HG03571 (cell line): ENCODE data around the gene KIAA2012.

Experiments used
- ATAC-seq: cut with Tn5 transposase; IDR thresholded peaks from one replicate; pipeline ENCODE4 v1.9.1; 2021; ENCODE audit not compliant: unreplicated experiment

Gene KIAA2012

DNA sequence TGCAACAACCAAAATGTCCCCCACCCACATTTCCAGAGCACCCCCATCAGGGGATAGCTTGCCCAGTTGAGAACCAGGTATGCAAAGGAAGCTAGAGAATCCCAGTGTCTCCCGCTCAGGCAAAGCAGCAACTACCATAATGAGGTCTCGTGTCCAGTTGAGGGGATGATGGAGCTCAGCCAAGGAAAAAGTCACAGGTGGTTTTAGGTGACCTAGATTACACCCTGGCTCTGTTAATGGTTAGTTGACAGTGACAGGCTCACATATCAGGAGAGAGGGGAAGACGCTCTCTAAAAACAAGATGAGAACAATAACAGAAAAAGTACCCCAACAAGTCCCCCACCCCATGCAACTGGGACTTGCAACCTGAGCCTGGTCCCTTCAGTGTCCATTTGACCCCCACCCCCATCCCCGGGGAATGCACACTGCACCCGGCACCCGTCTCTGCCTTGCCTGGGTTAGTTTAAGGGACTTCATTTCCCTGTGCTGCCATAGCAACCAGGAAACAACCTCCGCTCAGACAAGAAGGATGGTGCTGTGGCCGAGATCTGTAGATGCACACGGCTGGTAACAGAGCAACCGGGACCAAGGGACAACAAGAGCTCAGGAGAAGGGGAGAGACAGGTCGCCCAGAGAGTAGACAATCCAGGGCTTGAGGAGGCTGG, at the start of gene KIAA2012:
KIAA2012 (plus strand) TSS at position 519 of the 665 bp plus-strand sequence. CDS start 373 bp downstream, outside the sequence.
- ATAC-seq: no peak

DNA sequence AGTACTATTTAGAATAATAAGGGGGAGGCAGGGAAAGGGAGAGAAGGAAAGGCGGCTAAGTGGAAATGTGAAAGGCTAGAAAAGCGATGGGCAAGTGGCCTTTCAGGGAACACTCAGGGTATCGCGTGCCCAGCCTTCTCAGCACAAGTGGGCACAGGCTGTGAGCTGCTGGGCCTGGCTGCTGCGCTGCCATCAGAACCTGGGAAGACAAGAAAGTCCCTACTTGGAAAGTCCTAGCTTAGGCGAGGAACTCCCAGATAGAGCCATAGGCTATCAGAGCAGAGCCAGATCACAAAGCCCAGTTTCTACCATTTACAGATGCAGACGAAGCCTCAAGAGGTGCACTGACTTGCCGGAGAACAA, 49.2 kb upstream of the KIAA2012 start:
- ATAC-seq: no peak

DNA sequence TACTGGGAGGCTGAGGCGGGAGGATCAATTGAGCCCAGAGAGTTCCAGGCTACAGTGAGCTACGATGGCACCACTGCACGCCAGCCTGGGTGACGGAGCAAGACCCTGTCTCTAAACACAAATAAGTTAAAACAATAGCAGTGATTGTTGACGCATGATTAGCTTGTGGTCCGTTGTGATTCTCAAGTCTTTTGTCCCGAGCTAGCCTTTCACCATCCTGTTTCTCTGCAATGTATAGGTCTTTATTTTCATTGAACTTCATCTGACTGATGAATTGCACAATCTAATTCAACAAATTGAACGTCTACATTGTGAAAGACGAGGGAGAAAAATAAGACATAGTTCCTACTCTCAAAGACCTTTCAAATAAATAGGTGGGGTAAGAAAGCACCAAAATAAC, 48.2 kb upstream of the KIAA2012 start:
- ATAC-seq: no peak

DNA sequence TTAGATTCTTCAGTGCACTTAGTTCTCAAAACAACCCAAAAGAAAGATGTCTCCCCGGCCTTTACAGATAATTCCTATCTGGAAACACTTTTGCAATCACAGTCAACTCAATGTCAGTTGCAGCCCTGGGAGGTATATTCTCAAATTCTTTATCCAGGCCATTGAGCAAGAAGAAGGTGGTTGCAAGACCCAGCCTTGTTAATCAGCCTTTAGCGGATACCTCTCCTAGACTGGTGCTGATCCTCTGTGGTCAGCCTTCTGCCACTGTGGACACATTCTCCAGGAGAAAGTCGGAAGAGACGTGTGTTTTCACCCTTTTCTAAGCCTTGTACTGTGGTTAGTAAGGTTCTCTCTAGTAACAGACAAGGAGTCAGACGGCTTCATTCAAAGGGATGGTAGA, 47.2 kb upstream of the KIAA2012 start:
- no peak for ATAC-seq

DNA sequence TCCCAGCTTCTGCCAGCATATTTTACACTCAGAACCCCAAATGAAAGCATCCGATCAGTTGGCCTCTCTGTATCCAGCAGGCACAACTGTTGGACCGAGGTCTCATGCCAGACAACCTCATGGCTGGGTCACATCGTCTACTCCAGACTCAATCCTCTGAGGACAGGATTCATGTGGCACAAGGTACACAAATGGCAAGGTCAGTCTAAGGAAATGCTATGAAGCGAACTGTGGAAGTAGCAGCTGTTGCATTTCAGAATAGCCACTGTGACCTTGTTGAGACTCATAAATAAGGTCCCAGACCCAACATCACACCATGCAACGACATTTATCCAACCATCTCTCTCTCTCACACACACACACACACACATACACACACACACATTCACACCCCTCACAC, 46.5 kb upstream of the KIAA2012 start:
- ATAC-seq: no peak

DNA sequence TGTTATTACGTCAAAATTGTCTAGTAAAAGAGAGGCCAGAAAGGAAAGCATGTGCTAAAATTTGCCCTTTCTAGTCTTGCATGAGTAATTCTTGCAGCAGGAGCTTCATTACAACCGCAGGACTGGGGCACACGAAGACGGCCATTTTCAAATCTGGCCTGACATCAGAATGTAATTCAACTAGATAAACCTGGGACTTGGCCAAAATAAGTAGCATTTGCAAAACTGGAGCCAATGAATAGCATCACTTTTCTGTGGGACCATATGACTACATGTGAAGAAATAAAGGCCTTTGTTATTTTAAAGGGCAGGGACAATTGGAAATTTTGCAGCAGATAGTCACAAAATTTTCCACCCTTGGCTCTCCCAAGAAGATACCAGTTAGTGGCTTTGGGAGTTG, 42.4 kb upstream of the KIAA2012 start:
- no peak for ATAC-seq

DNA sequence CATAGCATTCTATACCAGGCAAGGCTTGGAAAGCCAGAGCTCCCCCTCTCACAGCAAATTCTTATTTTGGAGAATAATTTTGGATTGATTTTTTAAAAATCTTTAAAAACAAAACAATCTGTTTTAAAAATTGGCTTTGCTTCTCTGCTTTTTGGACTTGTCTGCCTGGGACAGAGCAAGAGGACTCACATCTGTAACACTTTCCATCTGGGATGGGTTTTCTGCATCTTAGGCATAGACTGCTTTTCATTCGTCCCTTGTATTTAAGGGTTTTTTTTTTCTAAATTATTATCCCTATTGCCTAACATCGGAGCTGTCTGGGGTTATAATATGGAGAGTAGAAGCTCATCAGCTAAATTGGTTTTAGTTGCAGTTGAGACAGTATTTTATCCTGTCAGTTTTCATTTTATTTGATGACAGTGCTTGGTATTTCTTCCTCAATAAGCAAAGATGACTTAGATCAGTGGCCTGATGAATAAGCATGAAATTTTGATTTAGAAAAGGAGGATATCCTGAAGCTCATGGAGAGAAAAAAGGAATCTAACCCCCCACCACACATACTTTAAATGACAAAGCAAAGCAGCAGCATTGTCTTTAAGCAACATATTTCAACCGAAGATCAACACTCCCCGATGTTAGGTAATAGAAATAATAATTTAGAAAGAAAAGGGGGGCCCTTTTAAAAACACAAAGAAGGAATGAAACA, 41.7 kb upstream of the KIAA2012 start:
- ATAC-seq: no peak

DNA sequence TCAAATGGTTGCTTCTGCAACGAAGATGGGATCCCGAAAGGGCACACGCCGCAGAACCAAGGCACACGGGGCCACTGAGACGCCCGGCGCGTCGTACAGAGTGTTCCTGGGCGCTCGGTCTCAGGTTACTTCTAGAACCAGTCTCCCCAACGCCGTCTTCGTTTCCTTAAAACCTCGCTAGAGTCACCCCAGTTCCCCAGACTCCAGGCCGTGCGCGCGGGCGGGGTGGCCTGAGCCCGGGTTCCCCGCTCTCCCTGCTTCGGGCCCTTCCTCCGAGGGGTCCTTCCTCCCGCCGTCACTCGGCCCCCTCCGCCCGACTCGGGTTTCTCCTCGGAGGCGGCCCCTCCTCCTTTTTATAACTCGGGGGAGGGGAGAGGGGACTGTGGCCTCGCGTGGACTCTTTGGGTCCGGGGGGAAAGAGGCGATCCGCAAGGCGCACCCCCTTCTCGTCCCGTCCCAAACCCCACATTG, 40.2 kb upstream of the KIAA2012 start:
- no peak for ATAC-seq

DNA sequence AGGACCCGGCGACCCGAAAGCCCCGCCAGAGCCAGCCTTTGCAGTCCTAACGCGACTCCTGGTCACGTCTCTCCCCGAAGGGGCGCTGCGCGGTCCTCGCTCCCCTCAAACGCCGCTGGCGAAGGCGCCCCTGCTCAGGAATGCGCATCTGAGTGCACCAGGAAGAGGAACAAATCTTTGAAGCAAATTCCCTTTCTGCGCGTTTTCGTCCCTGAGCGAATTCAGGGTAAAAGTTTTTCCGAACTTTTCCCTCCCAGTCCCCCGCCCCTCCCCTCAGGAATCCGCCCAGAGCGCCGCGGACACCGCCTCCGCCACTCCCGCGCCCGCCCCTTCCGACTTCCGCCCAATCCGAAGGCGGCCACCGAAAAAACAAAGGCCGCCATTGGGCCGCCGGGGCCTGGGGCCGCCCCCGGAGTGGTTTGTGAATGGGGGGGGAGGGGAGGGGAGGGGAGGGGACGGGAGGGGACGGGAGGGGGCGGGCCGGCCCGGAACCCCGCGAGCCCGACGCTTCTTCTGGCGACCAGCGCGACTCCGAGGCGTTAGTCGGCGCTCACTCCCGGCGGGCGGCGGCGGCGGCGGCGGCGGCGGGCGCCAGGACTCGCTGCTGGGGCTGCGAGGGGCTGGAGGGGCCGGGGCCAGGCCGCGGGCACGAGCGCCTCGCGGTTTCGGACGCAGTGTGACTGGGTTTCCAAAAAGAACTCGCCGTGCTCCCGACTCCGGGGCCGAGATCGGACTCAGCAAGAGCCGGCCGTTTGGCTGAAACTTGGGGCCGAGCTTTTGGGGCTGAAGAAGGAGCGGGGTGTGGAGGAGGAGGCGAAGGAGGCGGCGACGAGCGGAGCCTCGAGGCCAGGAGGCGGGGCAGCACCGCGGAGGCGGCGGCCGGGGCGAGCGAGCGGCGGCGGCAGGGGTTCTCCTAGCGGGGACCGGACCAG, 39.5 kb upstream of the KIAA2012 start, which contains the start of gene FZD7:
FZD7 (plus strand) TSS at position 539 of the 932 bp plus-strand sequence. CDS start 793 bp downstream, outside the sequence.
- peak; percentile 74 for ATAC-seq

DNA sequence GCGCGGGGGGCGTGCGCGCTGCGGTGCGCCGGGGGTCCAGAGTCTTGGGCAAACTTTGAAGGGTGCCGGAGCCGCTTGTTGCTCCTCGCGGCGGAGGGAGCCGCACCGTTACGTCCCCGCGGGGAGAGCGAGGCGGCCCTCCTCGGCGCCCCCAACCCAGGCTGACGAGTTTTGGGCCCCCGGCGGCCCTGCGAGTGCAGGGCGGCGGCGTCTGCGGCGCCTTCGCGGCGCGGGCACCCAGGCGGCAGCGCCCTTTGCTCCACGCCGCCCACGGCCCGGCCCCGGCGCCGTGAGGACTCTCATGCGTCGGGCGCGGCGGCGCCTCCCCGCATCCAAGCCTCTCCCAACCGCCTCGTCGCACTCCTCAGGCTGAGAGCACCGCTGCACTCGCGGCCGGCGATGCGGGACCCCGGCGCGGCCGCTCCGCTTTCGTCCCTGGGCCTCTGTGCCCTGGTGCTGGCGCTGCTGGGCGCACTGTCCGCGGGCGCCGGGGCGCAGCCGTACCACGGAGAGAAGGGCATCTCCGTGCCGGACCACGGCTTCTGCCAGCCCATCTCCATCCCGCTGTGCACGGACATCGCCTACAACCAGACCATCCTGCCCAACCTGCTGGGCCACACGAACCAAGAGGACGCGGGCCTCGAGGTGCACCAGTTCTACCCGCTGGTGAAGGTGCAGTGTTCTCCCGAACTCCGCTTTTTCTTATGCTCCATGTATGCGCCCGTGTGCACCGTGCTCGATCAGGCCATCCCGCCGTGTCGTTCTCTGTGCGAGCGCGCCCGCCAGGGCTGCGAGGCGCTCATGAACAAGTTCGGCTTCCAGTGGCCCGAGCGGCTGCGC, 38.6 kb upstream of the KIAA2012 start:
- ATAC-seq: peak; percentile 5

DNA sequence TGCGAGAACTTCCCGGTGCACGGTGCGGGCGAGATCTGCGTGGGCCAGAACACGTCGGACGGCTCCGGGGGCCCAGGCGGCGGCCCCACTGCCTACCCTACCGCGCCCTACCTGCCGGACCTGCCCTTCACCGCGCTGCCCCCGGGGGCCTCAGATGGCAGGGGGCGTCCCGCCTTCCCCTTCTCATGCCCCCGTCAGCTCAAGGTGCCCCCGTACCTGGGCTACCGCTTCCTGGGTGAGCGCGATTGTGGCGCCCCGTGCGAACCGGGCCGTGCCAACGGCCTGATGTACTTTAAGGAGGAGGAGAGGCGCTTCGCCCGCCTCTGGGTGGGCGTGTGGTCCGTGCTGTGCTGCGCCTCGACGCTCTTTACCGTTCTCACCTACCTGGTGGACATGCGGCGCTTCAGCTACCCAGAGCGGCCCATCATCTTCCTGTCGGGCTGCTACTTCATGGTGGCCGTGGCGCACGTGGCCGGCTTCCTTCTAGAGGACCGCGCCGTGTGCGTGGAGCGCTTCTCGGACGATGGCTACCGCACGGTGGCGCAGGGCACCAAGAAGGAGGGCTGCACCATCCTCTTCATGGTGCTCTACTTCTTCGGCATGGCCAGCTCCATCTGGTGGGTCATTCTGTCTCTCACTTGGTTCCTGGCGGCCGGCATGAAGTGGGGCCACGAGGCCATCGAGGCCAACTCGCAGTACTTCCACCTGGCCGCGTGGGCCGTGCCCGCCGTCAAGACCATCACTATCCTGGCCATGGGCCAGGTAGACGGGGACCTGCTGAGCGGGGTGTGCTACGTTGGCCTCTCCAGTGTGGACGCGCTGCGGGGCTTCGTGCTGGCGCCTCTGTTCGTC, 37.7 kb upstream of the KIAA2012 start:
- ATAC-seq: no peak

DNA sequence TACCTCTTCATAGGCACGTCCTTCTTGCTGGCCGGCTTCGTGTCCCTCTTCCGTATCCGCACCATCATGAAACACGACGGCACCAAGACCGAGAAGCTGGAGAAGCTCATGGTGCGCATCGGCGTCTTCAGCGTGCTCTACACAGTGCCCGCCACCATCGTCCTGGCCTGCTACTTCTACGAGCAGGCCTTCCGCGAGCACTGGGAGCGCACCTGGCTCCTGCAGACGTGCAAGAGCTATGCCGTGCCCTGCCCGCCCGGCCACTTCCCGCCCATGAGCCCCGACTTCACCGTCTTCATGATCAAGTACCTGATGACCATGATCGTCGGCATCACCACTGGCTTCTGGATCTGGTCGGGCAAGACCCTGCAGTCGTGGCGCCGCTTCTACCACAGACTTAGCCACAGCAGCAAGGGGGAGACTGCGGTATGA, 37.1 kb upstream of the KIAA2012 start:
- ATAC-seq: no peak

DNA sequence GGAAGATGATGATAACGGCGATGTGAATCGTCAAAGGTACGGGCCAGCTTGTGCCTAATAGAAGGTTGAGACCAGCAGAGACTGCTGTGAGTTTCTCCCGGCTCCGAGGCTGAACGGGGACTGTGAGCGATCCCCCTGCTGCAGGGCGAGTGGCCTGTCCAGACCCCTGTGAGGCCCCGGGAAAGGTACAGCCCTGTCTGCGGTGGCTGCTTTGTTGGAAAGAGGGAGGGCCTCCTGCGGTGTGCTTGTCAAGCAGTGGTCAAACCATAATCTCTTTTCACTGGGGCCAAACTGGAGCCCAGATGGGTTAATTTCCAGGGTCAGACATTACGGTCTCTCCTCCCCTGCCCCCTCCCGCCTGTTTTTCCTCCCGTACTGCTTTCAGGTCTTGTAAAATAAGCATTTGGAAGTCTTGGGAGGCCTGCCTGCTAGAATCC, 36.4 kb upstream of the KIAA2012 start:
- no peak for ATAC-seq

DNA sequence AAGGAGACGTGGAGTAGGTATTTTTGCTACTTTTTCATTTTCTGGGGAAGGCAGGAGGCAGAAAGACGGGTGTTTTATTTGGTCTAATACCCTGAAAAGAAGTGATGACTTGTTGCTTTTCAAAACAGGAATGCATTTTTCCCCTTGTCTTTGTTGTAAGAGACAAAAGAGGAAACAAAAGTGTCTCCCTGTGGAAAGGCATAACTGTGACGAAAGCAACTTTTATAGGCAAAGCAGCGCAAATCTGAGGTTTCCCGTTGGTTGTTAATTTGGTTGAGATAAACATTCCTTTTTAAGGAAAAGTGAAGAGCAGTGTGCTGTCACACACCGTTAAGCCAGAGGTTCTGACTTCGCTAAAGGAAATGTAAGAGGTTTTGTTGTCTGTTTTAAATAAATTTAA, 36.0 kb upstream of the KIAA2012 start:
- no peak for ATAC-seq

DNA sequence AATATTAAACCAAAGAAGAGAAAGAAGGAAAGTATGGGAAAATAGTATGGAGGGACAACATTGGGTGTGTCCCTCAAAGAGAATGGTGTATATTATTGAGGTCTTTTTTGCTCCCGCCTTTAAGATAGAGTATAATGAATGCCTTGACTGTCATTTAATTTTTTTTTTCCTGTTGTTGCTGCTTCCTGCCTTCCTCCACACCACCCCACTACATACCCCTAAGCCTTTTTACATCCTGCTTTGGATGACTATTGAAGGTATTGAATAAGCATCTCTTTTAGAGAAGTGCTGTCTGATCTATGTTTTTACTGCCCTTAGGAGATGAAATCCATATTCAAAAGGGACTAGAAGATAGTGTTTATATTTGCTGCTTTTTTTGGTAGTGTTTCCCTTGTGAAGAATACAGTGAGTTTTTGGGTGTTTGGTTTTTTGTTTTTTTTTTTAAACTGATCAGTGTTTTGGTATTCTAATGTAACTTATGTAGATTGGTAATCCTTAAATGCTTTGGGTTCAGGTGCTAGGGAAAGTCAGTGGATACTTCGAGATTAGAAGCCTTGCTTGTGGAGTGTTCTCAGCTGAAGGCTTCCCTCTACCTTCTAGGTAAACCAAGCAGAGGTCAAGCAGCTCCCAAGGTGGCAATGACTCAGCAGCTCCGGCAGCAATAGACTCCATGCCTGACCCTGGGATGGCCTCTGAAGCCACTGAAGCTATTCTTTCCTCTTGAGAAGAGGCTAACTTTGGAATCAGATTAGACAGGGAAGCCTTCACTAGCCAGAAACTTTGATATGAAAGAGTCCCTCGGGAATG, 34.4 kb upstream of the KIAA2012 start:
- ATAC-seq: no peak

DNA sequence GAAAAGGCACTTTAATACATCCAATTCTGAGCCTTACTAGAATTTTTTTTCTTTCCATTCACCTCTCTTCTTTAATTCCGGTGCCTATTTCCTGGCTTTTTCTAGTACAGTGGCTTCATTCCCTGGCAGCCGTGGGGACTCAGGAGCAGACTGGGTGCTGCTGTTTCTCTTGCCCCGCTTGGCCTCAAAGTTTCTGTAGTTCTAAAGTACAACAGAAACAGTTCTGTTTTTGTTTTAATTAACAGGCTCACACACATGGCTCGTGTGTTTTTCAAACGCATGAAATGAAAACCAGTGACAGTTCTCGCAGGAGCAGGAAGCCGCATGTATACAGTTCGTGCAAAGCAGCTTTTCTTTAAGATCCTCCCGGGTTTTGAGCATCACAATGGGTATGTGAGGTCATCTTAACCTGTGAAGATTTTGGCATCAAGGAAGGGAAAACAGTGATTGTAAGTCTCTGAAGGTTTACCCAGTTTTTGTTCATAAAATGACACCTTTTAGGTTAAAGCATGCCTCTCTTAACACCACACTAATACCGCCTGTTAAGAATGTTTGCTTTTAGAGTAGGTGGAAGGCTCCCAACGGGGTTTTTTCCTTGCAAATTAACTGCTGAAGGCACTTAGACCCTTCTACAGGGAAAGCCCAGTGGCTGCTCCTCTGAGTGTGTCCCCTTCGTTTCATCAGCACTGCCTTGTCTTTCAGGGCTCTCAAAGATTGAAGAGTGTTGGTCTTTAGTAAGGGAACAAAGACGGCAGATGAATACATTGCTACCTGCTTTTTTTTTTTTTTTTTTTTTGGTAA, 33.6 kb upstream of the KIAA2012 start:
- ATAC-seq: no peak

DNA sequence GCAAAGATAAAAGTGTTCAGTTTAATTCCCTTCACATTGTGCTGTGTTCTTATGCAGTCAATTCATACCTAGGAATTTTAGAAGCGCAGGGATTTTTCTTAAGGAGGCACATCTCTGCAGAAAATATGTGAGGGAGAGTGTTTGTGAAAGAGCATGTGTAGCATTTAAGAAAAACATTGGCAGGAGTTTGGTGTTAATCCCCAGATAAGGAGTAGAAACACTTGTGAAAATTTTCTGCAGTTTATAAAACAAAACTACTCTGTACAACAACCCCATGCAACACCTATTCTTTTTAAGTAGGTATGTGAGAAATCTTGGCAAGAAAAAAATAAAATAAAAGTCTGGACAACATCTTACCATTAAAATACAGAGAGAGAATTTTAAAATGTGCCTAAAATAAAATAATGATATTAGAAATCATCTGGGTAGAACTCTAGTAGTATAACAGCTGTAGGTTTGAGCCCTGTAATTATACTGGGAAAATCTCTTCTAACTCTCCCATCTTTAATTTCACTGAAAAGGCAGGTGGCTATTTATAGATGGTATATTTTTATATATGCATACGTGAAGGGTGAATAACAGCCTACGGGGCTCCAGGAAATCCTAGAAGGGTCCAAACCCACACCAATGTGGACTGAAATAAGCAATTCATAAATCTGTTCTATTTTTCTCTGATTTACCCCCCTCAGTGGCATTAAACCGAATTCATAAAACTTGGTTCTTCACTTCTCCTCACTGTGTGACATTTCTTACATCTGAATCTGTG, 32.8 kb upstream of the KIAA2012 start:
- ATAC-seq: no peak
